Endothelial cell of umbilical vein (primary cell): ENCODE measurements around the gene TXNL4A. TPM values are rescaled to one million over a fixed set of nuclear protein-coding genes. Genes with fewer than 3 reads are reported as not detected.

ENCODE experiments used
- BruUV-seq: library from RNA; stranded (reverse); fragments of 400-500 nt; replicated peaks from 2 replicates; lab custom pipeline; 2021; lab: Mats Ljungman, UMichigan
- CTCF ChIA-PET: fragments of 300-600, 350-600 bp; sonication (Branson Sonifier 250); formaldehyde crosslinking; loops from one replicate; lab custom pipeline; 2021; ENCODE audit warnings: antibody characterized with exemption, inconsistent platforms; lab: Charles Lee
- POLR2A ChIA-PET: fragments of 300-600, 350-600 bp; sonication (Branson Sonifier 250); formaldehyde crosslinking; loops from one replicate; lab custom pipeline; 2021; ENCODE audit warnings: antibody characterized with exemption, inconsistent platforms; lab: Charles Lee
- DNase-seq: peaks from one replicate; pipeline ENCODE4 v3.0.0-alpha.2; 2011; ENCODE audit warnings: low read depth, low spot score
- FAIRE-seq: peaks from 2 replicates; lab custom pipeline; 2011; peaks lifted over from hg19 to GRCh38; lab: Jason Lieb, UNC
- H2AFZ ChIP-seq: 2 replicates; pipeline ENCODE4 v1.6.0; 2012; ENCODE audit warnings: low read depth, low read length, control low read depth, inconsistent platforms
- H3K27ac ChIP-seq: 2 replicates; pipeline ENCODE4 v1.5.1; 2011; ENCODE audit warnings: low read depth, mild to moderate bottlenecking, control low read depth, low read length, moderate library complexity; ENCODE audit not compliant: insufficient read depth
- H3K27me3 ChIP-seq, 2 experiments: 2 replicates each; pipeline versions ENCODE4 v1.6.0 to v1.6.1; 2011; ENCODE audit warnings: low read length in 2 of 2, mixed read lengths in 1 of 2; ENCODE audit not compliant: control insufficient read depth in 2 of 2, insufficient read depth in 2 of 2
- H3K36me3 ChIP-seq, 2 experiments: 2 replicates in 1 of 2; 3 replicates in 1 of 2; pipeline ENCODE4 v1.5.1; 2011; ENCODE audit warnings: low read length in 2 of 2, mild to moderate bottlenecking in 1 of 2, moderate library complexity in 1 of 2; ENCODE audit not compliant: control insufficient read depth in 2 of 2, insufficient read depth in 2 of 2; ENCODE audit errors: extremely low read depth in 1 of 2
- H3K4me1 ChIP-seq: 3 replicates; pipeline ENCODE4 v1.5.1; 2011; ENCODE audit warnings: mild to moderate bottlenecking, low read length; ENCODE audit not compliant: control insufficient read depth, insufficient read depth; ENCODE audit errors: extremely low read depth
- H3K4me2 ChIP-seq: 2 replicates; pipeline ENCODE4 v1.6.1; 2011; ENCODE audit warnings: low read length, control low read depth, mixed read lengths; ENCODE audit not compliant: insufficient read depth
- H3K4me3 ChIP-seq, 3 experiments: fragments of 200-600 bp in 1 of 3; sonication (generic), shearing (Covaris generic) in 1 of 3; replicated peaks in 1 of 3; 2 replicates each; pipeline ENCODE4 v1.5.1; 2011 to 2016; ENCODE audit warnings: control low read depth in 3 of 3, low read length in 3 of 3, mild to moderate bottlenecking in 2 of 3, inconsistent platforms in 1 of 3, low read depth in 1 of 3, moderate library complexity in 1 of 3; ENCODE audit not compliant: insufficient read depth in 1 of 3
- H3K79me2 ChIP-seq: 2 replicates; pipeline ENCODE4 v1.6.0; 2012; ENCODE audit warnings: low read length, inconsistent platforms; ENCODE audit not compliant: control insufficient read depth, insufficient read depth
- H3K9ac ChIP-seq: replicated peaks from 2 replicates; pipeline ENCODE3; 2011; ENCODE audit warnings: low read length, control low read depth; ENCODE audit not compliant: insufficient read depth; ENCODE audit errors: extremely low read depth
- H3K9me1 ChIP-seq: replicated peaks from 3 replicates; pipeline ENCODE4 v1.6.0; 2011; ENCODE audit warnings: mild to moderate bottlenecking, low read length; ENCODE audit not compliant: control insufficient read depth, insufficient read depth; ENCODE audit errors: extremely low read depth
- H3K9me3 ChIP-seq: replicated peaks from 2 replicates; pipeline ENCODE4 v1.5.1; 2012; ENCODE audit warnings: low read length, inconsistent platforms; ENCODE audit not compliant: control insufficient read depth, insufficient read depth
- H4K20me1 ChIP-seq: replicated peaks from 2 replicates; pipeline ENCODE3; 2011; ENCODE audit warnings: mild to moderate bottlenecking, low read length; ENCODE audit not compliant: control insufficient read depth, insufficient read depth; ENCODE audit errors: extremely low read depth
- CTCF ChIP-seq, 2 donors: IDR thresholded peaks; 1 replicate in 1 of 2; 2 replicates in 1 of 2; pipeline ENCODE4 v1.5.1; 2011; ENCODE audit warnings: low read length in 2 of 2, mild to moderate bottlenecking in 2 of 2, moderate library complexity in 2 of 2, control low read depth in 1 of 2, inconsistent platforms in 1 of 2, low read depth in 1 of 2; ENCODE audit not compliant: insufficient read depth in 1 of 2; ENCODE audit errors: extremely low read depth in 1 of 2
- EZH2 ChIP-seq: IDR thresholded peaks from 2 replicates; pipeline ENCODE4 v1.6.1; 2012; ENCODE audit warnings: borderline replicate concordance, low read depth, mild to moderate bottlenecking, moderate library complexity, low read length, inconsistent platforms; ENCODE audit not compliant: severe bottlenecking
- FOS ChIP-seq: IDR thresholded peaks from 2 replicates; pipeline ENCODE4 v1.6.1; 2011; ENCODE audit warnings: mild to moderate bottlenecking, low read length, moderate library complexity, borderline replicate concordance; ENCODE audit not compliant: insufficient read depth
- GATA2 ChIP-seq: IDR thresholded peaks from 2 replicates; pipeline ENCODE4 v1.7.0; 2011; ENCODE audit warnings: low read depth, mild to moderate bottlenecking, moderate library complexity, mixed read lengths, low read length; ENCODE audit not compliant: insufficient read length, insufficient read depth
- JUN ChIP-seq: IDR thresholded peaks from 2 replicates; pipeline ENCODE4 v1.6.1; 2011; ENCODE audit warnings: borderline replicate concordance, low read depth; ENCODE audit not compliant: insufficient read length, insufficient read depth
- MAX ChIP-seq: IDR thresholded peaks from 2 replicates; pipeline ENCODE4 v1.6.1; 2011; ENCODE audit not compliant: insufficient read depth, insufficient read length
- MYC ChIP-seq: IDR thresholded peaks from one replicate; pipeline ENCODE4 v1.6.1; 2011; ENCODE audit warnings: mild to moderate bottlenecking, low read depth, low read length
- POLR2A ChIP-seq: IDR thresholded peaks from 2 replicates; pipeline ENCODE4 v1.6.1; 2012; ENCODE audit warnings: low read depth, mild to moderate bottlenecking, control low read depth, low read length
- POLR2AphosphoS5 ChIP-seq: IDR thresholded peaks from 2 replicates; pipeline ENCODE4 v1.6.1; 2012; ENCODE audit warnings: low read depth, mild to moderate bottlenecking, control low read depth, low read length, moderate library complexity; ENCODE audit not compliant: insufficient read depth
- dilution Hi-C: fragments of 300-500 bp; cut with MboI; formaldehyde crosslinking; loops from one replicate; pipeline ENCODE4 v1.15.0; 2019; ENCODE audit warnings: low sequenced_read_pairs; ENCODE audit not compliant: extremely low pct_ligation_motif_present
- intact Hi-C: fragments of 100-400 bp; cut with micrococcal nuclease; formaldehyde crosslinking; loops from one replicate; pipeline ENCODE4 v1.10.0; 2022
- polyA plus RNA-seq, 4 experiments: library from polyadenylated mRNA; depleted of rRNA in 3 of 4; stranded (reverse) in 3 of 4; unstranded in 1 of 4; fragments of >200 nt; gene quantifications; 2 replicates each; pipeline versions ENCODE4 v1.2.1 to v1.2.3, GENCODE V29; 2011 to 2012; ENCODE audit warnings: missing spikeins in 1 of 4
- total RNA-seq: library from RNA; stranded (reverse); gene quantifications from 2 replicates; pipeline ENCODE4 v1.2.3, GENCODE V29; 2021

TXNL4A gene
- total and polyA plus RNA-seq, 2 donors (not counting 3 experiments of a cell fraction or from before 2014, with no cell fraction given), result 148 to 172 TPM

- Histone ChIP-seq H3K27ac (no peak overlapping the region), H3K9ac (no peak overlapping the region), H3K4me1 (no peaks in the 10 kb centered on the region), H3K36me3 (peaks cover 0 to 13% of the 10 kb centered on the region in 2 experiments), H3K79me2 (peaks cover 17% of the 10 kb centered on the region), H3K4me2 (no peak overlapping the region), H3K27me3 (no peaks in the 10 kb centered on the region), H3K9me3 (peaks cover 1% of the 10 kb centered on the region), H2AFZ (no peak overlapping the region), H3K9me1 (no peaks in the 10 kb centered on the region), H4K20me1 (no peaks in the 10 kb centered on the region), H3K4me3 (no peak overlapping the region)
- ChIA-PET POLR2A (no interaction called here), CTCF (interaction anchor here (1.3 kb wide), 1 partner anchor 11 kb away, joined by 4 read pairs; no protein-coding TSS in a partner anchor)
- dilution Hi-C loops, result no loop called here
- TF ChIP-seq FOS, result no peak
- TF ChIP-seq POLR2A, result no peak
- no peak for TF ChIP-seq MYC
- no peak for TF ChIP-seq POLR2AphosphoS5
- TF ChIP-seq JUN, result no peak
- no peak for TF ChIP-seq MAX
- no peak for TF ChIP-seq CTCF (IDR thresholded peaks at IDR 0.05; ENCODE audit: extremely low read depth in 1 of 2, insufficient read depth in 1 of 2, low read depth in 1 of 2, low read length in 2 of 2)
- no peak for TF ChIP-seq EZH2
- TF ChIP-seq GATA2, result no peak
- no peak for FAIRE-seq
- intact Hi-C loops, result no loop called here
- no peak for DNase-seq
- no TSS peak for BruUV-seq
Observed at GRCh38 chr18:79927607-79928562, 60.5 kb downstream of the TXNL4A start.
